Stimulated activated CD8-positive, alpha-beta memory T cell treated with anti-CD3 and anti-CD28 coated beads, Interleukin-15, amount 100 ng/mL, for 48 hours (primary cell): Measurements from ENCODE around the gene TUBB4B.

Source experiments
- DNase-seq, 2 donors: peaks; one replicate each; pipeline ENCODE4 v3.0.0-alpha.2; 2020; ENCODE audit warnings: low read depth in 2 of 2

The TUBB4B gene

GRCh38 chr9:137293094-137293481 lies 52.0 kb downstream of the TUBB4B start:
- DNase-seq: no peak
